HepG2 (cell line): ENCODE measurements around the gene AP3D1. TPM values are rescaled to one million over a fixed set of nuclear protein-coding genes. Genes with fewer than 3 reads are reported as not detected.

Source experiments
- ATAC-seq: fragments of 200-7000 bp; cut with Tn5 transposase; 3 replicates; pipeline ENCODE4 v1.9.1; 2020; ENCODE audit warnings: mild to moderate bottlenecking, moderate library complexity
- BruUV-seq: library from RNA; stranded (reverse); fragments of 400-500 nt; replicated peaks from 2 replicates; lab custom pipeline; 2021; lab: Mats Ljungman, UMichigan
- CTCF ChIA-PET: fragments of 300-600 bp; formaldehyde crosslinking; extraction: SDS; loops from one replicate; lab custom pipeline; 2021; ENCODE audit warnings: low total read pairs, inconsistent platforms, low intra/inter-chr PET ratio; lab: Yijun Ruan, JAX
- POLR2A ChIA-PET: fragments of 350-600 bp; sonication (Branson Sonifier 250); formaldehyde crosslinking; loops from one replicate; lab custom pipeline; 2020; ENCODE audit warnings: antibody characterized with exemption, inconsistent platforms; lab: Yijun Ruan, JAX
- DNase-seq: peaks from one replicate; pipeline ENCODE4 v3.0.0-alpha.2; 2015; ENCODE audit warnings: low spot score
- FAIRE-seq: peaks from 3 replicates; lab custom pipeline; 2011; peaks lifted over from hg19 to GRCh38; lab: Jason Lieb, UNC
- H2AFZ ChIP-seq: one replicate; pipeline ENCODE4 v1.6.1; 2011; ENCODE audit warnings: low read length, inconsistent platforms
- H3K27ac ChIP-seq: fragments of 300-600 bp; 3 replicates; pipeline ENCODE4 v1.8.0; 2011; ENCODE audit warnings: mixed run types, mild to moderate bottlenecking, mixed read lengths, low read length, inconsistent platforms; ENCODE audit not compliant: insufficient read depth; ENCODE audit errors: extremely low read length
- H3K27me3 ChIP-seq, 2 experiments: fragments of 200-600 bp in 1 of 2; 2 replicates in 1 of 2; 3 replicates in 1 of 2; pipeline versions ENCODE4 v1.6.0 to v1.8.0; 2011; ENCODE audit warnings: low read length in 2 of 2, mild to moderate bottlenecking in 2 of 2, moderate library complexity in 2 of 2, inconsistent platforms in 1 of 2; ENCODE audit not compliant: insufficient read depth in 2 of 2, control insufficient read depth in 1 of 2
- H3K36me3 ChIP-seq, 2 experiments: fragments of 200-600 bp in 1 of 2; replicated peaks in 1 of 2; 2 replicates in 1 of 2; 3 replicates in 1 of 2; pipeline versions ENCODE4 v1.5.1 to v1.8.0; 2011; ENCODE audit warnings: low read length in 2 of 2, inconsistent platforms in 1 of 2; ENCODE audit not compliant: insufficient read depth in 2 of 2, control insufficient read depth in 1 of 2
- H3K4me1 ChIP-seq: 2 replicates; pipeline ENCODE4 v1.5.1; 2012; ENCODE audit warnings: low read length, inconsistent platforms; ENCODE audit not compliant: insufficient read depth
- H3K4me2 ChIP-seq: 2 replicates; pipeline ENCODE4 v1.6.0; 2011; ENCODE audit warnings: low read depth, low read length, inconsistent platforms
- H3K4me3 ChIP-seq, 3 experiments: fragments of 200-600 bp in 1 of 3; sonication (generic), shearing (Covaris generic) in 1 of 3; replicated peaks in 1 of 3; 2 replicates each; pipeline ENCODE4 v1.5.1; 2011 to 2016; ENCODE audit warnings: low read length in 3 of 3, inconsistent platforms in 2 of 3, low read depth in 2 of 3, mild to moderate bottlenecking in 2 of 3, control low read depth in 1 of 3, mixed read lengths in 1 of 3; ENCODE audit not compliant: insufficient read depth in 1 of 3
- H3K79me2 ChIP-seq: one replicate; pipeline ENCODE4 v1.6.1; 2011; ENCODE audit warnings: low read length, inconsistent platforms; ENCODE audit not compliant: insufficient read depth
- H3K9ac ChIP-seq: 2 replicates; pipeline ENCODE4 v1.6.0; 2011; ENCODE audit warnings: mild to moderate bottlenecking, low read depth, low read length, inconsistent platforms; ENCODE audit not compliant: insufficient read depth
- H3K9me3 ChIP-seq: 2 replicates; pipeline ENCODE4 v1.5.1; 2012; ENCODE audit warnings: mild to moderate bottlenecking, low read length
- H4K20me1 ChIP-seq: 2 replicates; pipeline ENCODE4 v1.6.0; 2011; ENCODE audit warnings: inconsistent platforms, mild to moderate bottlenecking, low read length, moderate library complexity; ENCODE audit not compliant: insufficient read depth
- NCOA1 ChIP-seq: sonication (generic); formaldehyde crosslinking; IDR thresholded peaks from 2 replicates; pipeline ENCODE4 v1.9.0; 2021; ENCODE audit warnings: missing genetic modification reagents
- NR3C1 ChIP-seq: sonication (generic); formaldehyde crosslinking; IDR thresholded peaks from 2 replicates; pipeline ENCODE4 v1.4.0; 2020; ENCODE audit warnings: missing genetic modification reagents
- PHF5A ChIP-seq: IDR thresholded peaks from one replicate; pipeline ENCODE4 v1.6.1; 2018; ENCODE audit warnings: low read depth, missing genetic modification reagents; ENCODE audit not compliant: unreplicated experiment
- RAD21 ChIP-seq: fragments of 450-650 bp; formaldehyde crosslinking; IDR thresholded peaks from 2 replicates; pipeline ENCODE4 v1.5.0; 2020; ENCODE audit warnings: mild to moderate bottlenecking
- RXRB ChIP-seq: IDR thresholded peaks from 2 replicates; pipeline ENCODE4 v1.6.1; 2016; ENCODE audit warnings: borderline replicate concordance, missing genetic modification reagents, missing compliant biosample characterization
- SOX5 ChIP-seq: IDR thresholded peaks from 2 replicates; pipeline ENCODE4 v1.6.1; 2016; ENCODE audit warnings: borderline replicate concordance
- YY1 ChIP-seq: IDR thresholded peaks from 2 replicates; pipeline ENCODE4 v1.6.1; 2011; ENCODE audit warnings: low read length, low read depth, moderate library complexity, mild to moderate bottlenecking; ENCODE audit not compliant: insufficient read depth, insufficient replicate concordance
- ZBTB38 ChIP-seq: sonication (generic); formaldehyde crosslinking; IDR thresholded peaks from 2 replicates; pipeline ENCODE4 v1.5.1; 2020; ENCODE audit warnings: mild to moderate bottlenecking, missing genetic modification reagents
- ZFX ChIP-seq: sonication (generic); formaldehyde crosslinking; IDR thresholded peaks from 2 replicates; pipeline ENCODE4 v1.4.0; 2020; ENCODE audit warnings: mild to moderate bottlenecking, low read depth, missing genetic modification reagents, moderate library complexity
- ZNF205 ChIP-seq: IDR thresholded peaks from 2 replicates; pipeline ENCODE4 v1.6.1; 2018; ENCODE audit warnings: missing biosample characterization, missing genetic modification reagents
- WGBS: methylation state at CpG from one replicate; pipeline ENCODE4 v1.1.6; 2017; ENCODE audit warnings: low lambda C conversion rate; 5-methylcytosine and 5-hydroxymethylcytosine counted together
- in situ Hi-C: cut with HindIII; loops from 2 replicates; pipeline ENCODE4 v1.10.0; 2017; ENCODE audit warnings: low pct_unique_long_range_greater_than_20kb; ENCODE audit not compliant: extremely low pct_ligation_motif_present
- intact Hi-C: fragments of 100-400 bp; cut with micrococcal nuclease; formaldehyde crosslinking; loops from one replicate; pipeline ENCODE4 v1.10.0; 2022; ENCODE audit not compliant: unreplicated experiment
- polyA plus RNA-seq, 8 experiments: library from polyadenylated mRNA; depleted of rRNA in 3 of 8; stranded (reverse) in 7 of 8; unstranded in 1 of 8; fragments of >200 nt; fragmentation: Illumina TruSeq in 4 of 8; extraction: Trizol in 4 of 8; gene quantifications; 2 replicates each; pipeline versions ENCODE4 v1.2.1 to v1.2.3, GENCODE V29; 2011 to 2016; ENCODE audit warnings: low read depth in 4 of 8, missing spikeins in 1 of 8, mixed read lengths in 1 of 8; ENCODE audit not compliant: insufficient read depth in 1 of 8
- total RNA-seq, 5 experiments: library from RNA; depleted of rRNA; stranded (reverse); fragments of >200 nt; fragmentation: Illumina TruSeq; extraction: Trizol; gene quantifications; 2 replicates each; pipeline ENCODE4 v1.2.3, GENCODE V29; 2016; ENCODE audit warnings: low read depth in 1 of 5
- TF ChIP-seq, protein P1 (sequence below): IDR thresholded peaks from 2 replicates; pipeline ENCODE4 v1.6.1; 2016; ENCODE audit warnings: low read depth, control low read depth
- TF ChIP-seq, protein P2 (sequence below): sonication (generic); formaldehyde crosslinking; IDR thresholded peaks from 2 replicates; pipeline ENCODE4 v1.5.1; 2020; ENCODE audit warnings: mild to moderate bottlenecking, moderate library complexity, missing genetic modification reagents
- TF ChIP-seq, protein P3 (sequence below): sonication (generic); formaldehyde crosslinking; IDR thresholded peaks from 2 replicates; pipeline ENCODE4 v1.8.0; 2022; ENCODE audit warnings: mild to moderate bottlenecking, missing genetic modification reagents; ENCODE audit not compliant: insufficient replicate concordance
- TF ChIP-seq, protein P4 (sequence below): sonication (generic); formaldehyde crosslinking; conservative IDR thresholded peaks from 2 replicates; pipeline ENCODE4 v1.5.0; 2020; ENCODE audit warnings: missing genetic modification reagents

The AP3D1 gene
- total and polyA plus RNA-seq, 2 of the 13 experiments (the other 11 are each of a cell fraction or from before 2014, with no cell fraction given), result 68.0 to 82.6 TPM

DNA sequence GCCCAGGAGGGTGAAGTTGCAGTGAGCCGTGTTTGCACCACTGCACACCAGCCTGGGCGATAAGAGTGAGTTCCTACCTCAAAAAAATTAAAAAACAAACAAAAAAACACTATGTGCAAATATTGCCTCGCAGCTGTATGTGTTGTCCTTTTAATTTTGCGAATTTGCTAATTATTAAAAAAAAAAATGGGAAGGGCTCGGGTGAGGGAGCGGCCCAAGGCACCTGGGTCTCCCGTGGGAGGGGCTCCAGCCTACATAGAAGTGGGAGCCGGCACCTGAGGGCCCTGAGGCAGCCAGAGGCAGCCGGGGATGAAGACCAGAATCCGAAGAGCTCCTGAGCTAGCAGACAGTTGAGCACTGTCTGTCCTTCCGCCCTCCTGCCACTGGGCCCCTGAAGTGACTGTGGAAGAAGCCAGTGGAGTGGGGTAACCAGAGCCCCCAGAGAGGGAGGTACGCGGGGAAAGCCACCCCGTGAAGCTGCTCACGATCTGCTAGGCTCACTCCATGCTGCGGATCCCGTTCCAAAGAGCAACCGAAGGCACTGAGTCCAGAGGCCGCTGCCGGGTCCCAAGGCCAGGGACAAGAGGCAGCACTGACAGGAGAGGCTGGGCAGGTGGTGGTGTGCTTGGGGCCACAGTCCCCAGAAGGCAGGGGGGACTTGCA is 48.2 kb downstream of the AP3D1 start:
- in situ Hi-C loops, result no loop called here
- intact Hi-C loops, result no loop called here
- WGBS, result 63% methylated on average over 10 of the region's 20 CpGs
- ChIA-PET POLR2A (interaction anchor here (1.1 kb wide), 1 partner anchor 52 kb away, joined by 3 read pairs; no protein-coding TSS in a partner anchor), CTCF (no interaction called here)
- no peak overlapping the region for H2AFZ ChIP-seq
- peak overlapping the region; percentile 47; the same call in 1 of the 2 replicates for H3K4me2 ChIP-seq
- H3K4me3 ChIP-seq, result peak overlapping the region in 1 of 3 experiments; percentile 20; a peak in 1 of 6 replicates
- H3K27me3 ChIP-seq, result no peaks in the 10 kb centered on the region
- peak overlapping the region; percentile 84 for H3K27ac ChIP-seq
- peaks cover 22 to 43% of the 10 kb centered on the region in 2 experiments for H3K36me3 ChIP-seq
- H3K79me2 ChIP-seq, result peaks cover 8% of the 10 kb centered on the region
- FAIRE-seq, result no peak
- BruUV-seq, result no TSS peak
- ATAC-seq, result peak; percentile 68
- H3K4me1 ChIP-seq, result peaks cover 19% of the 10 kb centered on the region
- peak overlapping the region; percentile 41 for H3K9ac ChIP-seq
- no peak for DNase-seq
- H4K20me1 ChIP-seq, result peaks cover 11% of the 10 kb centered on the region; the same call in 1 of the 2 replicates
- peaks cover 9% of the 10 kb centered on the region; the same call in 1 of the 2 replicates for H3K9me3 ChIP-seq
- TF ChIP-seq RAD21 (CRISPR knock-in tag) (peak; percentile 14; the same call in 1 of the 2 replicates), YY1 (no peak), NR3C1 (CRISPR knock-in tag) (no peak), NCOA1 (no peak), ZFX (CRISPR knock-in tag) (peak; percentile 56), ZBTB38 (CRISPR knock-in tag) (peak; percentile 96), PHF5A (CRISPR knock-in tag) (no peak), ZNF205 (CRISPR knock-in tag) (peak; percentile 69; the same call in 1 of the 2 replicates), RXRB (CRISPR knock-in tag) (0 out of 2 replicates have a peak, but pooled peaks have one; percentile 18), SOX5 (CRISPR knock-in tag) (no peak)
- TF ChIP-seq, protein P1, sequence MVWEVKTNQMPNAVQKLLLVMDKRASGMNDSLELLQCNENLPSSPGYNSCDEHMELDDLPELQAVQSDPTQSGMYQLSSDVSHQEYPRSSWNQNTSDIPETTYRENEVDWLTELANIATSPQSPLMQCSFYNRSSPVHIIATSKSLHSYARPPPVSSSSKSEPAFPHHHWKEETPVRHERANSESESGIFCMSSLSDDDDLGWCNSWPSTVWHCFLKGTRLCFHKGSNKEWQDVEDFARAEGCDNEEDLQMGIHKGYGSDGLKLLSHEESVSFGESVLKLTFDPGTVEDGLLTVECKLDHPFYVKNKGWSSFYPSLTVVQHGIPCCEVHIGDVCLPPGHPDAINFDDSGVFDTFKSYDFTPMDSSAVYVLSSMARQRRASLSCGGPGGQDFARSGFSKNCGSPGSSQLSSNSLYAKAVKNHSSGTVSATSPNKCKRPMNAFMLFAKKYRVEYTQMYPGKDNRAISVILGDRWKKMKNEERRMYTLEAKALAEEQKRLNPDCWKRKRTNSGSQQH (CRISPR knock-in tag), result no peak
- TF ChIP-seq, protein P2, sequence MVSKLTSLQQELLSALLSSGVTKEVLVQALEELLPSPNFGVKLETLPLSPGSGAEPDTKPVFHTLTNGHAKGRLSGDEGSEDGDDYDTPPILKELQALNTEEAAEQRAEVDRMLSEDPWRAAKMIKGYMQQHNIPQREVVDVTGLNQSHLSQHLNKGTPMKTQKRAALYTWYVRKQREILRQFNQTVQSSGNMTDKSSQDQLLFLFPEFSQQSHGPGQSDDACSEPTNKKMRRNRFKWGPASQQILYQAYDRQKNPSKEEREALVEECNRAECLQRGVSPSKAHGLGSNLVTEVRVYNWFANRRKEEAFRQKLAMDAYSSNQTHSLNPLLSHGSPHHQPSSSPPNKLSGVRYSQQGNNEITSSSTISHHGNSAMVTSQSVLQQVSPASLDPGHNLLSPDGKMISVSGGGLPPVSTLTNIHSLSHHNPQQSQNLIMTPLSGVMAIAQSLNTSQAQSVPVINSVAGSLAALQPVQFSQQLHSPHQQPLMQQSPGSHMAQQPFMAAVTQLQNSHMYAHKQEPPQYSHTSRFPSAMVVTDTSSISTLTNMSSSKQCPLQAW, result 0 out of 2 replicates have a peak, but pooled peaks have one; percentile 49
- TF ChIP-seq, protein P3, sequence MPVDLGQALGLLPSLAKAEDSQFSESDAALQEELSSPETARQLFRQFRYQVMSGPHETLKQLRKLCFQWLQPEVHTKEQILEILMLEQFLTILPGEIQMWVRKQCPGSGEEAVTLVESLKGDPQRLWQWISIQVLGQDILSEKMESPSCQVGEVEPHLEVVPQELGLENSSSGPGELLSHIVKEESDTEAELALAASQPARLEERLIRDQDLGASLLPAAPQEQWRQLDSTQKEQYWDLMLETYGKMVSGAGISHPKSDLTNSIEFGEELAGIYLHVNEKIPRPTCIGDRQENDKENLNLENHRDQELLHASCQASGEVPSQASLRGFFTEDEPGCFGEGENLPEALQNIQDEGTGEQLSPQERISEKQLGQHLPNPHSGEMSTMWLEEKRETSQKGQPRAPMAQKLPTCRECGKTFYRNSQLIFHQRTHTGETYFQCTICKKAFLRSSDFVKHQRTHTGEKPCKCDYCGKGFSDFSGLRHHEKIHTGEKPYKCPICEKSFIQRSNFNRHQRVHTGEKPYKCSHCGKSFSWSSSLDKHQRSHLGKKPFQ (CRISPR knock-in tag), result peak; percentile 77
- TF ChIP-seq, protein P4, sequence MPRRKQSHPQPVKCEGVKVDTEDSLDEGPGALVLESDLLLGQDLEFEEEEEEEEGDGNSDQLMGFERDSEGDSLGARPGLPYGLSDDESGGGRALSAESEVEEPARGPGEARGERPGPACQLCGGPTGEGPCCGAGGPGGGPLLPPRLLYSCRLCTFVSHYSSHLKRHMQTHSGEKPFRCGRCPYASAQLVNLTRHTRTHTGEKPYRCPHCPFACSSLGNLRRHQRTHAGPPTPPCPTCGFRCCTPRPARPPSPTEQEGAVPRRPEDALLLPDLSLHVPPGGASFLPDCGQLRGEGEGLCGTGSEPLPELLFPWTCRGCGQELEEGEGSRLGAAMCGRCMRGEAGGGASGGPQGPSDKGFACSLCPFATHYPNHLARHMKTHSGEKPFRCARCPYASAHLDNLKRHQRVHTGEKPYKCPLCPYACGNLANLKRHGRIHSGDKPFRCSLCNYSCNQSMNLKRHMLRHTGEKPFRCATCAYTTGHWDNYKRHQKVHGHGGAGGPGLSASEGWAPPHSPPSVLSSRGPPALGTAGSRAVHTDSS (CRISPR knock-in tag), result no peak
